A549 (cell line): ENCODE measurements around the gene CDY1B.
"Not testable (repeated sequence)": the region's sequence is repeated elsewhere in the genome, so short reads cannot be mapped to it uniquely, and the experiment has no call there.

ENCODE experiments used
- CTCF ChIP-seq: fragments of >200 bp; sonication (Bioruptor Twin); formaldehyde crosslinking; IDR thresholded peaks from 3 replicates; pipeline ENCODE4 v1.5.1; 2016
- ELK1 ChIP-seq: fragments of 150-350 bp; IDR thresholded peaks from 2 replicates; pipeline ENCODE4 v1.6.1; 2014; ENCODE audit warnings: low read depth, mild to moderate bottlenecking, low read length
- HOXA7 ChIP-seq: fragments of 250-450 bp; sonication (Bioruptor Pico); IDR thresholded peaks from 2 replicates; pipeline ENCODE4 v1.5.0; 2020; ENCODE audit warnings: mild to moderate bottlenecking, moderate library complexity
- JUN ChIP-seq, 2 experiments: fragments of >200 bp; sonication (Bioruptor Twin); formaldehyde crosslinking; IDR thresholded peaks; 2 replicates in 1 of 2; 3 replicates in 1 of 2; pipeline ENCODE4 v1.6.1; 2016 to 2017
- JUNB ChIP-seq: fragments of >200 bp; sonication (Bioruptor Twin); formaldehyde crosslinking; IDR thresholded peaks from 2 replicates; pipeline ENCODE4 v1.6.1; 2016
- MAX ChIP-seq: IDR thresholded peaks from 2 replicates; pipeline ENCODE4 v1.6.1; 2012
- POLR2A ChIP-seq: IDR thresholded peaks from 2 replicates; pipeline ENCODE4 v1.6.1; 2012; ENCODE audit warnings: mild to moderate bottlenecking, low read length
- POLR2AphosphoS2 ChIP-seq: conservative IDR thresholded peaks from 2 replicates; pipeline ENCODE4 v1.6.1; 2012; ENCODE audit warnings: low read length, improper control_type of control experiment, inconsistent platforms
- RAD21 ChIP-seq, 2 experiments: fragments of >200 bp in 1 of 2; sonication (Bioruptor Twin) in 1 of 2; formaldehyde crosslinking in 1 of 2; IDR thresholded peaks in 1 of 2; conservative IDR thresholded peaks in 1 of 2; 2 replicates in 1 of 2; 3 replicates in 1 of 2; pipeline ENCODE4 v1.6.1; 2012 to 2018; ENCODE audit warnings: inconsistent platforms in 1 of 2
- ZSCAN20 ChIP-seq: fragments of 250-450 bp; sonication (Bioruptor Pico); IDR thresholded peaks from 2 replicates; pipeline ENCODE4 v1.8.0; 2022; ENCODE audit warnings: mild to moderate bottlenecking, moderate library complexity

GRCh38 chrY:24043209-24043608 is 4.6 kb downstream of the CDY1B start:
- not testable (repeated sequence) for TF ChIP-seq JUNB; ELK1; MAX; CTCF; POLR2A; RAD21 (conservative IDR thresholded peaks at IDR 0.05 in 1 of 2, IDR thresholded peaks at IDR 0.05 in 1 of 2); POLR2AphosphoS2; ZSCAN20 (CRISPR knock-in tag); HOXA7; JUN (IDR thresholded peaks at IDR 0.05)
